Measurements from ENCODE around the gene PARD3B. TPM values are rescaled to one million over a fixed set of nuclear protein-coding genes. Genes with fewer than 3 reads are reported as not detected.

PARD3B gene
- total and polyA plus RNA-seq, 2 of the 8 experiments (the other 6 are each of a cell fraction or from before 2014, with no cell fraction given): 1.2 to 5.7 TPM

GRCh38 chr2:205642599-205643356 lies 1097.5 kb downstream of the PARD3B start:
- no peak overlapping the region for H3K4me3 ChIP-seq (ENCODE audit: extremely low read depth in 1 of 4, insufficient read depth in 2 of 4, low read depth in 3 of 4, low read length in 4 of 4)
- H2BK12ac ChIP-seq (ENCODE audit: low read depth, low read length): no peak overlapping the region
- no peaks in the 10 kb centered on the region for H4K20me1 ChIP-seq (replicated peaks in 1 of 2; ENCODE audit: control insufficient read depth in 1 of 2, insufficient read depth in 2 of 2, low read length in 2 of 2)
- H4K8ac ChIP-seq (ENCODE audit: extremely low read depth, insufficient read depth, low read length): no peak overlapping the region
- H3K56ac ChIP-seq (replicated peaks; ENCODE audit: insufficient read length, low read depth, low read length): no peak overlapping the region
- H2BK20ac ChIP-seq (ENCODE audit: low read length): no peak overlapping the region
- no peak overlapping the region for H2AK5ac ChIP-seq (ENCODE audit: low read depth, low read length)
- H2BK5ac ChIP-seq (ENCODE audit: low read depth, low read length): no peak overlapping the region; the same call in 1 of the 2 replicates
- no peaks in the 10 kb centered on the region for H3K27me3 ChIP-seq (replicated peaks in 1 of 4; ENCODE audit: control insufficient read depth in 3 of 4, extremely low read depth in 1 of 4, insufficient read depth in 3 of 4, low read length in 3 of 4)
- 0 out of 2 replicates have a peak overlapping the region, but pooled peaks have one; percentile 8 for H2BK15ac ChIP-seq (ENCODE audit: low read length)
- 67% methylated on average over 6 of the region's 6 CpGs; no CpG with 5 or more reads in 1 of the 2 experiments for WGBS, 2 experiments (ENCODE audit: extremely low coverage in 1 of 2, insufficient coverage in 1 of 2, insufficient read length in 1 of 2, insufficient replicate concordance in 2 of 2, low coverage in 1 of 2, low lambda C conversion rate in 2 of 2, missing lambda C conversion rate in 1 of 2)
- peaks cover 0 to 9% (median 3%) of the 10 kb centered on the region in 4 experiments; a peak in 2 of 7 replicates for H3K4me1 ChIP-seq (replicated peaks in 1 of 4; ENCODE audit: control insufficient read depth in 3 of 4, insufficient read depth in 4 of 4, low read length in 3 of 4)
- no peaks in the 10 kb centered on the region for H3K36me3 ChIP-seq (ENCODE audit: control insufficient read depth in 2 of 4, insufficient read depth in 4 of 4, low read length in 3 of 4)
- H4K5ac ChIP-seq (ENCODE audit: insufficient read length, low read depth, low read length): no peak overlapping the region
- no peak overlapping the region for H2BK120ac ChIP-seq (replicated peaks; ENCODE audit: low read depth, low read length)
- H3K79me2 ChIP-seq (ENCODE audit: control insufficient read depth in 1 of 2, insufficient read depth in 2 of 2, low read length in 2 of 2): no peaks in the 10 kb centered on the region
- no peak overlapping the region for H4K91ac ChIP-seq (replicated peaks; ENCODE audit: insufficient read length, low read length)
- CTCF ChIA-PET (ENCODE audit: partially characterized antibody): interaction anchor here (0.7 to 3.4 kb wide), 14 partner anchors 9 to 110 kb away, joined by 3 to 14 read pairs (median 3); no protein-coding TSS in a partner anchor
- no peak overlapping the region for H3K18ac ChIP-seq (ENCODE audit: extremely low read depth, low read length)
- H3K9ac ChIP-seq (replicated peaks in 1 of 4; ENCODE audit: extremely low read depth in 1 of 4, low read depth in 3 of 4, low read length in 3 of 4): no peak overlapping the region
- POLR2A ChIA-PET (ENCODE audit: partially characterized antibody): interaction anchor here (0.9 kb wide), 1 partner anchor 39 kb away, joined by 3 read pairs; no protein-coding TSS in a partner anchor
- H3K79me1 ChIP-seq (ENCODE audit: low read depth, low read length): no peaks in the 10 kb centered on the region
- H3K14ac ChIP-seq (ENCODE audit: insufficient read length): no peak overlapping the region
- H3K23me2 ChIP-seq (ENCODE audit: low read depth, low read length): no peaks in the 10 kb centered on the region
- no peak overlapping the region for H3K4me2 ChIP-seq (ENCODE audit: insufficient read depth in 1 of 2, low read depth in 2 of 2, low read length in 2 of 2)
- H3K23ac ChIP-seq (ENCODE audit: insufficient read length): no peak overlapping the region
- no peak overlapping the region for H3K4ac ChIP-seq (replicated peaks; ENCODE audit: insufficient read length, low read depth, low read length)
- peak overlapping the region; percentile 12; the same call in 1 of the 2 replicates for H2AFZ ChIP-seq (ENCODE audit: low read length)
- H3K27ac ChIP-seq (ENCODE audit: low read depth, low read length): no peak overlapping the region; the same call in 1 of the 2 replicates
- peak; percentile 74 for FAIRE-seq
- no peak for DNase-seq (ENCODE audit: low read depth in 1 of 2, low spot score in 2 of 2)
- 0 out of 4 replicates have a peak, but pooled peaks cover 0 to 2% of the 10 kb centered on the region in 2 experiments for H3K9me3 ChIP-seq (ENCODE audit: insufficient read depth in 2 of 2, low read depth in 1 of 2, low read length in 1 of 2)
- TF ChIP-seq MAX (IDR thresholded peaks at IDR 0.05): no peak
- TF ChIP-seq TAF7 (optimal IDR thresholded peaks at IDR 0.05; ENCODE audit: borderline replicate concordance, low read depth, low read length): no peak
- no peak for TF ChIP-seq SIN3A (conservative IDR thresholded peaks at IDR 0.05 in 1 of 2, IDR thresholded peaks at IDR 0.05 in 1 of 2; ENCODE audit: low read depth in 1 of 2, low read length in 2 of 2)
- no peak for TF ChIP-seq FOSL1 (IDR thresholded peaks at IDR 0.05; ENCODE audit: insufficient read depth, low read depth, low read length)
- TF ChIP-seq EP300 (IDR thresholded peaks at IDR 0.05; ENCODE audit: borderline replicate concordance in 1 of 2, low read depth in 2 of 2, low read length in 2 of 2): no peak
- TF ChIP-seq SIX5 (IDR thresholded peaks at IDR 0.05; ENCODE audit: low read depth, low read length): no peak
- TF ChIP-seq BACH1 (IDR thresholded peaks at IDR 0.05; ENCODE audit: low read length): no peak
- TF ChIP-seq MAFK (IDR thresholded peaks at IDR 0.05; ENCODE audit: low read depth, low read length): no peak
- no peak for TF ChIP-seq KDM4A (IDR thresholded peaks at IDR 0.05; ENCODE audit: low read depth, low read length, severe bottlenecking)
- TF ChIP-seq CHD1 (IDR thresholded peaks at IDR 0.05; ENCODE audit: low read depth, low read length): no peak
- TF ChIP-seq RBBP5 (IDR thresholded peaks at IDR 0.05; ENCODE audit: borderline replicate concordance, low read depth, low read length): no peak

All from H1 (cell line).